Activated CD8-positive, alpha-beta T cell treated with anti-CD3 and anti-CD28 coated beads for 36 hours (primary cell): ENCODE data around the gene SDSL. TPM values are rescaled to one million over a fixed set of nuclear protein-coding genes. Genes with fewer than 3 reads are reported as not detected.

ENCODE experiments used
- ATAC-seq: fragments of 200-7000 bp; cut with Tn5 transposase; one replicate; pipeline ENCODE4 v1.10.0; 2021; ENCODE audit warnings: mild to moderate bottlenecking, moderate library complexity
- CTCF ChIA-PET: fragments of 350-600 bp; sonication (Branson Sonifier 250); formaldehyde crosslinking; loops from one replicate; lab custom pipeline; 2021; ENCODE audit warnings: antibody characterized with exemption; lab: Charles Lee
- POLR2A ChIA-PET: fragments of 350-600 bp; sonication (Branson Sonifier 250); formaldehyde crosslinking; loops from one replicate; lab custom pipeline; 2021; ENCODE audit warnings: antibody characterized with exemption; lab: Charles Lee
- DNase-seq: peaks from one replicate; pipeline ENCODE4 v3.0.0-alpha.2; 2020
- H3K27ac Mint-ChIP-seq: one replicate; pipeline ENCODE4 v1.8.0; 2021; ENCODE audit warnings: mild to moderate bottlenecking, mixed read lengths
- H3K27me3 Mint-ChIP-seq: one replicate; pipeline ENCODE4 v1.8.0; 2021; ENCODE audit warnings: mixed read lengths
- H3K36me3 Mint-ChIP-seq: one replicate; pipeline ENCODE4 v1.8.0; 2021; ENCODE audit warnings: low read depth, mixed read lengths
- H3K4me1 Mint-ChIP-seq: one replicate; pipeline ENCODE4 v1.8.0; 2021; ENCODE audit warnings: low read depth, mixed read lengths
- H3K4me3 Mint-ChIP-seq: one replicate; pipeline ENCODE4 v1.8.0; 2021; ENCODE audit warnings: mild to moderate bottlenecking, moderate library complexity, mixed read lengths
- H3K9me3 Mint-ChIP-seq: one replicate; pipeline ENCODE4 v1.8.0; 2021; ENCODE audit warnings: mixed read lengths
- intact Hi-C: fragments of 100-400 bp; cut with micrococcal nuclease; formaldehyde crosslinking; loops from one replicate; pipeline ENCODE4 v1.10.0; 2022
- total RNA-seq, 2 experiments: library from RNA; stranded (reverse); gene quantifications; one replicate each; pipeline ENCODE4 v1.2.3, GENCODE V29; 2021
- TF ChIP-seq, protein P1 (sequence below): fragments of 200-600 bp; IDR thresholded peaks from one replicate; pipeline ENCODE4 v1.8.0; 2022; ENCODE audit warnings: antibody characterized with exemption, mild to moderate bottlenecking

Gene SDSL
- total RNA-seq, 2 experiments from 2014 or later: not detected

GRCh38 chr12:113424915-113425823 lies 3.0 kb downstream of the SDSL start:
- Mint-ChIP-seq H3K4me3 (no peak overlapping the region), H3K36me3 (no peaks in the 10 kb centered on the region), H3K27ac (no peak overlapping the region), H3K9me3 (no peaks in the 10 kb centered on the region), H3K27me3 (peaks cover 8% of the 10 kb centered on the region), H3K4me1 (peaks cover 8% of the 10 kb centered on the region)
- DNase-seq (peak; percentile 75), ATAC-seq (peak; percentile 70)
- CTCF ChIA-PET: interaction anchor here (0.6 to 2.1 kb wide), 17 partner anchors 10 to 228 kb away, joined by 3 to 11 read pairs (median 4); no protein-coding TSS in a partner anchor
- intact Hi-C loops: loop anchor here (2.0 kb wide), 1 partner anchor 112 kb away; no protein-coding TSS in a partner anchor
- TF ChIP-seq, protein P1, sequence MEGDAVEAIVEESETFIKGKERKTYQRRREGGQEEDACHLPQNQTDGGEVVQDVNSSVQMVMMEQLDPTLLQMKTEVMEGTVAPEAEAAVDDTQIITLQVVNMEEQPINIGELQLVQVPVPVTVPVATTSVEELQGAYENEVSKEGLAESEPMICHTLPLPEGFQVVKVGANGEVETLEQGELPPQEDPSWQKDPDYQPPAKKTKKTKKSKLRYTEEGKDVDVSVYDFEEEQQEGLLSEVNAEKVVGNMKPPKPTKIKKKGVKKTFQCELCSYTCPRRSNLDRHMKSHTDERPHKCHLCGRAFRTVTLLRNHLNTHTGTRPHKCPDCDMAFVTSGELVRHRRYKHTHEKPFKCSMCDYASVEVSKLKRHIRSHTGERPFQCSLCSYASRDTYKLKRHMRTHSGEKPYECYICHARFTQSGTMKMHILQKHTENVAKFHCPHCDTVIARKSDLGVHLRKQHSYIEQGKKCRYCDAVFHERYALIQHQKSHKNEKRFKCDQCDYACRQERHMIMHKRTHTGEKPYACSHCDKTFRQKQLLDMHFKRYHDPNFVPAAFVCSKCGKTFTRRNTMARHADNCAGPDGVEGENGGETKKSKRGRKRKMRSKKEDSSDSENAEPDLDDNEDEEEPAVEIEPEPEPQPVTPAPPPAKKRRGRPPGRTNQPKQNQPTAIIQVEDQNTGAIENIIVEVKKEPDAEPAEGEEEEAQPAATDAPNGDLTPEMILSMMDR: peak; percentile 86
- POLR2A ChIA-PET: no interaction called here

DNA sequence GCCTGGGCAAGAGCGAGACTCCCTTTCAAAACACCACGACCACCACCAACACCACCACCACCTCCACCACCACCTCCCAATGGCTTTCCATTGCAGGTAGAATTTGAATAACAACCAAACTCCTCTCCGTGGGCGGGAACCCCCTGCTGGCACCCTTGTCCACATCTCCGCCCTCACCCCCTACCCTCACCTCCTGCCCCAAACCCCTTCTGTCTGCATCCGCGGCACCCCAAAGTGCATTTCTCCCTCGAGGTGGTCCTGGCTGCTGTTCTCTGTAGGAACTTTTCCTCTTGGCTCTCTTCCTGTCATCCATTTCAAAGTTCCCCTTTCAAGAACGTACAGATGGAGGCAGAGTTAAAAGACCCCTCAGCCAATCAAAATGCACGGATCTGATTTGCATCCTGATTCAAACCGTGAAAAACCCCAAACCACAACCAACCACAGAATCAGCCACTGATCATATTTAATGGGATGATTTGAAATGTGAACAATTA lies 3.8 kb downstream of the SDSL start:
- Mint-ChIP-seq H3K4me1 (peaks cover 8% of the 10 kb centered on the region), H3K9me3 (no peaks in the 10 kb centered on the region), H3K27ac (no peak overlapping the region), H3K36me3 (no peaks in the 10 kb centered on the region), H3K27me3 (peaks cover 10% of the 10 kb centered on the region), H3K4me3 (no peak overlapping the region)
- DNase-seq (no peak), ATAC-seq (no peak)
- ChIA-PET POLR2A (no interaction called here), CTCF (interaction anchor here (0.6 to 2.1 kb wide), 16 partner anchors 9 to 229 kb away, joined by 3 to 11 read pairs (median 4); no protein-coding TSS in a partner anchor)
- intact Hi-C loops: loop anchor here (2.0 kb wide), 1 partner anchor 113 kb away; no protein-coding TSS in a partner anchor
- TF ChIP-seq, protein P1: no peak

GRCh38 chr12:113427882-113428281 lies 5.7 kb downstream of the SDSL start:
- no peaks in the 10 kb centered on the region for H3K9me3 Mint-ChIP-seq

DNA sequence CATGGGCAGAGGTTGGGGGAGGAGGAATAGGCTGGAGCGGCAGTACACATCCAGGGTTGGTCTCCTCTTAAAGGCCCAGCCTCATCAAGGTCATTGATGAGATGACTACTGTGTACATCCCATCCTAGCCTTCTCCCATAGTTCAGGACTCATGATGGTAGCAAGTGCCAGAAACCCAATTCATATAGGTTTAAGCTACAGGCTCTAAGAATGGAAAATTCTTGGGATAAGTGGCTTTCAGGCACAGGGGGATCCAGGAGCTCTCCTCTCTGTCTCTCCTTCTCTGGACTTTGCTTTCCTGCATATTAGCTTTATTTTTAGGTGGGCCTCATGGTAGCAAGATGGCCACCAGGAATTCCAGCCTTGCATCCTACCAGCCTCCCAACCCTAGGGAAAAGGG lies 6.3 kb downstream of the SDSL start:
- Mint-ChIP-seq H3K4me3 (no peak overlapping the region), H3K27me3 (peaks cover 8% of the 10 kb centered on the region), H3K36me3 (no peaks in the 10 kb centered on the region), H3K27ac (no peak overlapping the region), H3K4me1 (no peaks in the 10 kb centered on the region), H3K9me3 (no peaks in the 10 kb centered on the region)
- TF ChIP-seq, protein P1: no peak
- POLR2A ChIA-PET: no interaction called here
- intact Hi-C loops: no loop called here
- CTCF ChIA-PET: interaction anchor here (0.8 kb wide), 1 partner anchor 330 kb away, joined by 3 read pairs; no protein-coding TSS in a partner anchor
- ATAC-seq (no peak), DNase-seq (no peak)

More at GRCh38 chr12:113427882-113428281, 5.7 kb downstream of the SDSL start:
- intact Hi-C loops: no loop called here
- Mint-ChIP-seq H3K4me3 (no peak overlapping the region), H3K4me1 (no peaks in the 10 kb centered on the region), H3K27me3 (peaks cover 8% of the 10 kb centered on the region), H3K36me3 (no peaks in the 10 kb centered on the region), H3K27ac (no peak overlapping the region)
- no peak for ATAC-seq
- no peak for DNase-seq
- ChIA-PET POLR2A (no interaction called here), CTCF (no interaction called here)
- TF ChIP-seq, protein P1: no peak

DNA sequence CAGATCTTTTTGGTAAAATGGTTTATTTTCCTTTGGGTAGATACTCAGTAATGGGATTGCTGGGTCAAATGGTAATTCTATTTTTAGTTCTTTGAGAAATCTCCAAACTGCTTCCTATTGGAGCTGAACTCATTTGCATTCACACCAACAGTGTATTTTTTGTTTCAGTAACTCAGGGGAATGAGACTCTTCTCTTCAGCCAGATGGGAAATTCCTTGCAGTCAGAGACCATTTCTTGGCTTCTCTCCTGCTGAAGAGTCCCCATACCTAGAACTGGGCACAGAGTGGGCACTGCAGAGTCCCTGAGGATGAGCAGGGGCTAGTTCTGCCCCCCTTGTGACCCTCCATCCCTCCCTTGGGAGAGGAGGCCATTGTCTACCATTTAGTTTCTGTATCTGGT lies 10.8 kb downstream of the SDSL start:
- Mint-ChIP-seq H3K4me1 (no peaks in the 10 kb centered on the region), H3K4me3 (no peak overlapping the region), H3K9me3 (no peaks in the 10 kb centered on the region), H3K27ac (no peak overlapping the region), H3K36me3 (no peaks in the 10 kb centered on the region), H3K27me3 (peaks cover 6% of the 10 kb centered on the region)
- intact Hi-C loops: no loop called here
- no peak for ATAC-seq
- ChIA-PET POLR2A (no interaction called here), CTCF (no interaction called here)
- TF ChIP-seq, protein P1: no peak
- no peak for DNase-seq
